Umbilical cord (tissue), 2 donors: ENCODE results near the gene SERPINB13. TPM values are rescaled to one million over a fixed set of nuclear protein-coding genes. Genes with fewer than 3 reads are reported as not detected.

Experiments used
- DNase-seq: peaks from one replicate; pipeline ENCODE4 v3.0.0-alpha.2; 2015; ENCODE audit warnings: low spot score
- total RNA-seq: library from RNA; depleted of rRNA; stranded (reverse); fragments of >200 nt; gene quantifications from one replicate; pipeline ENCODE4 v1.2.3, GENCODE V29; 2014; ENCODE audit warnings: low replicate concordance; ENCODE audit not compliant: insufficient read depth

SERPINB13 gene
- total RNA-seq, 1 donor from 2014 or later, result 8.7 TPM

- peak; percentile 13 for DNase-seq
These were observed 59.8 kb downstream of the SERPINB13 start for GRCh38 chr18:63646936-63647335.

- DNase-seq, result no peak
These were observed 61.1 kb downstream of the SERPINB13 start for GRCh38 chr18:63648241-63648640.

Other genes starting within 250 kb of the SERPINB13 start
- 32.5 TPM for gene KDSR, start 220.1 kb upstream of the SERPINB13 start, total RNA-seq
- 51.3 TPM for gene VPS4B, start 164.9 kb upstream of the SERPINB13 start, total RNA-seq
- 49.4 TPM for gene SERPINB5, start 110.4 kb upstream of the SERPINB13 start, total RNA-seq
- 0.96 TPM for gene SERPINB12, start 45.0 kb upstream of the SERPINB13 start, total RNA-seq
- 4.1 TPM for gene SERPINB4, start 56.9 kb downstream of the SERPINB13 start, total RNA-seq
- 0.96 TPM for gene SERPINB3, start 74.5 kb downstream of the SERPINB13 start, total RNA-seq
- 16.6 TPM for gene SERPINB11, start 115.6 kb downstream of the SERPINB13 start, total RNA-seq
- 31.1 TPM for gene SERPINB7, start 188.1 kb downstream of the SERPINB13 start, total RNA-seq